Right lobe of liver (tissue), 4 donors: ENCODE measurements around the gene OSGEPL1.

Experiments
- CTCF ChIP-seq, 4 donors: fragments of 200-600 bp in 3 of 4; fragments of 450-650 bp in 1 of 4; IDR thresholded peaks; one replicate each; pipeline versions ENCODE4 v1.5.1 to v1.8.0; 2016 to 2022; ENCODE audit warnings: antibody characterized with exemption in 4 of 4, mild to moderate bottlenecking in 2 of 4
- POLR2A ChIP-seq: fragments of 450-650 bp; IDR thresholded peaks from one replicate; pipeline ENCODE4 v1.6.1; 2017; ENCODE audit warnings: antibody characterized with exemption, mild to moderate bottlenecking
- donor health status: DM: no; HTN: no; CAD: no.
- donor health status: DM: no; HTN: no; CAD: no.
- donor health status: DM: no; HTN: yes; CAD: no.

- TF ChIP-seq CTCF (IDR thresholded peaks at IDR 0.05) = peak; percentile 47 to 76 (median 70)
- TF ChIP-seq POLR2A = no peak
Measured at GRCh38 chr2:189698020-189698887, 64.3 kb downstream of the OSGEPL1 start.
